SKM-1 treated with dmso at 0.1 percent for 144 hours (cell line): ENCODE measurements around the gene KRTAP5-8.
"Not testable (repeated sequence)": the region's sequence is repeated elsewhere in the genome, so short reads cannot be mapped to it uniquely, and the experiment has no call there.

Experiments used
- DNase-seq: peaks from one replicate; lab custom pipeline; 2025; ENCODE audit not compliant: unreplicated experiment; lab: John Stamatoyannopoulos, UW

Gene KRTAP5-8

GRCh38 chr11:71542879-71543777 lies 5.3 kb downstream of the KRTAP5-8 start:
- DNase-seq, result no peak

- DNase-seq, result no peak
These were observed 6.0 kb downstream of the KRTAP5-8 start for GRCh38 chr11:71543866-71544265.

- no peak for DNase-seq
These were observed 6.8 kb downstream of the KRTAP5-8 start for GRCh38 chr11:71544525-71545214.

GRCh38 chr11:71545405-71545966 lies 7.7 kb downstream of the KRTAP5-8 start:
- DNase-seq, result no peak

GRCh38 chr11:71548120-71548519 lies 10.3 kb downstream of the KRTAP5-8 start, which contains the start of gene KRTAP5-9:
Gene KRTAP5-9, plus strand, starts transcription at chr11:71548420. Its CDS starts 238 bp downstream, at chr11:71548658.
- DNase-seq, result no peak

GRCh38 chr11:71548716-71549151 lies 10.9 kb downstream of the KRTAP5-8 start:
- DNase-seq, result no peak

- DNase-seq, result peak; percentile 4
These were observed 13.9 kb downstream of the KRTAP5-8 start for GRCh38 chr11:71551711-71552110.

- no peak for DNase-seq
These were observed 17.2 kb downstream of the KRTAP5-8 start for GRCh38 chr11:71554996-71555395.

- no peak for DNase-seq
These were observed 17.7 kb downstream of the KRTAP5-8 start for GRCh38 chr11:71555508-71555907.

- no peak for DNase-seq
These were observed 18.2 kb downstream of the KRTAP5-8 start for GRCh38 chr11:71556018-71556417.

- DNase-seq, result no peak
These were observed 19.4 kb downstream of the KRTAP5-8 start for GRCh38 chr11:71557257-71557656.

GRCh38 chr11:71558996-71559395 lies 21.2 kb downstream of the KRTAP5-8 start:
- DNase-seq, result no peak

GRCh38 chr11:71562120-71562519 lies 24.3 kb downstream of the KRTAP5-8 start:
- no peak for DNase-seq

- peak; percentile 19 for DNase-seq
These were observed 25.6 kb downstream of the KRTAP5-8 start for GRCh38 chr11:71563406-71563805.

GRCh38 chr11:71564430-71564829 lies 26.6 kb downstream of the KRTAP5-8 start:
- DNase-seq, result no peak

- DNase-seq, result no peak
These were observed 27.4 kb downstream of the KRTAP5-8 start, which contains the start of gene KRTAP5-10 for GRCh38 chr11:71565263-71565662. Gene KRTAP5-10, plus strand, starts transcription at chr11:71565563. Its CDS starts 25 bp downstream, at chr11:71565588.

GRCh38 chr11:71566081-71566620 lies 28.3 kb downstream of the KRTAP5-8 start:
- DNase-seq, result no peak

GRCh38 chr11:71566626-71567599 lies 29.1 kb downstream of the KRTAP5-8 start:
- not testable (repeated sequence) for DNase-seq

GRCh38 chr11:71567633-71568032 lies 29.8 kb downstream of the KRTAP5-8 start:
- not testable (repeated sequence) for DNase-seq
